GM21390 (cell line): ENCODE measurements around the gene CERK.
"Not testable (repeated sequence)": the region's sequence is repeated elsewhere in the genome, so short reads cannot be mapped to it uniquely, and the experiment has no call there.

ENCODE experiments used
- ATAC-seq: cut with Tn5 transposase; IDR thresholded peaks from one replicate; pipeline ENCODE4 v1.9.1; 2021; ENCODE audit not compliant: unreplicated experiment

CERK gene

DNA sequence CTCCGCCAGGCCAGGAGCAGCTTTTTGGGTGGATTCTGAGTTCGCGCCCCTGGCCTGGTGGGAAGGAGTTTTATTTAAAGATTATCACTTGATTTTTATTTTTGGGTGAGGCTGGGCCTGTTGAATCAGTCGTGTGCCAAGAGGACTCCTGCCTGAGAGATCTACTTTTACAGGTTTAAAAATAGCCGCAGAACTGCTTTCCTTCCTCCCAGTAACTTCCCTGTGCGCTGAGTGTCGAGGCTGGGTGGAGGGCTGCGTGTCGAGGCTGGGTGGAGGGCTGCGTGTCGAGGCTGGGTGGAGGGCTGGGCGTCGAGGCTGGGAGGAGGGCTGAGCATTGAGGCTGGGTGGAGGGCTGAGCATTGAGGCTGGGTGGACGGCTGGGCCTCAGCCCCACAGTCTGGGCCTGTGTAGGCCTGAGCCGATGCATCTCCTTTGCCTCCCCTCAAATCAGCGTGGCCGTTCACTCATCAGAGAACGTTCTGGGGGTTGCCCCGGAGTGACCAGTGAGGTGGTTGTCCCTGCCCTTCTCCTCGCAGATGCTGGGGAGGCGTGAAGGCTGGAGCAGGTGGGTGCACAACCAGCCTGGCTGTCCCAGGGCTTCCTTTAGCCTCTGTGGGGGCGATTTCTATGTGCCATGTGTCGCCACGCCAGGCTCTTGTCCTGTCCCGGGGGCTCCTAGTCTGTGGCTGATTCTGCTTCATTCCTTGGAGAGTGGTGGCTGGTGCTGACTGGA lies 87.8 kb downstream of the CERK start:
- no peak for ATAC-seq

DNA sequence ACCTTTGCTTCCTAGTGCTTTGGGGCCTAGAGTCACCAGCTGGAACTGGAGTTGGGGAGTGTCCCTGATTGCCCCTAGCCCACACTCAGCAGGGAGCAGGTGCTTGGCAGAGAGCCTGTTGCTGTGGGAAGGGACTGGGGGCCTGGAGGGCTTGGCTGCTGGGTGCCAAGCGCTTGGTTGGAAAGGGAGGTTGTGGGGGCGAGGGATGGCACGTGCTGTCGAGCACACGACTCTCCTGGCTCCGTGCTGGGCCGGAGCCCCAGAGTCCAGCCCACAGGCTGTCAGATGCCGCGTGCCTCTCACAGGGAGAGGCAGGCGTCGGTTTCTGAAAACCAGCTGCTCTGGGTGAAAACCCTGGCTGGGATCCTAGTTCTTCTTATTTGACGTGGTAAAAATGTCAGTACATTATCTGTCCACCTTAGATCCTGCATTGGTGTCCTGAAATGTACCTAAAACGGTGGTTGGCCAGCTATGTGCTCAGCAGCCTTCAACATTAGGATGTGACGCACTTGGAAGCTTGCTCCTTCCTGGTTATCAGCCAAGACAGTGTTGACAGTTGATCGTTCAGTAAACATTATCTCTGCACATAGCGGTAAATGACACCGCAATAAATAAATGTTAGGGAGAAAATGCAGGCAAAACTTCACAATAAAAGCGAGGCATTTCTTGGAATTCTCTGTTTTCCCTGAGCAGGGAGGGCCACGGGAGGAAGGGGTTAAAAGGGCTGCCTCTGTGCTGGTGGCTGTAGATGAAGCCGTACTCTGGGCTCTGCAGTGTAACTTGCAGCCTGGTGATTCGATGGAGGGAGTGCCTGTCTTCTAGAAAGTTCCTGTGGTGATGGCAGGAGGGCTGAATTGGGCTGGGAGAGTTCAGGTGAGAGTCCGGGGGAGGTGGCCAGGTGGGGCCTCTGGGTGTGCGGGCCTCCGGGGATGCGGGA lies 88.6 kb downstream of the CERK start:
- ATAC-seq, result no peak

DNA sequence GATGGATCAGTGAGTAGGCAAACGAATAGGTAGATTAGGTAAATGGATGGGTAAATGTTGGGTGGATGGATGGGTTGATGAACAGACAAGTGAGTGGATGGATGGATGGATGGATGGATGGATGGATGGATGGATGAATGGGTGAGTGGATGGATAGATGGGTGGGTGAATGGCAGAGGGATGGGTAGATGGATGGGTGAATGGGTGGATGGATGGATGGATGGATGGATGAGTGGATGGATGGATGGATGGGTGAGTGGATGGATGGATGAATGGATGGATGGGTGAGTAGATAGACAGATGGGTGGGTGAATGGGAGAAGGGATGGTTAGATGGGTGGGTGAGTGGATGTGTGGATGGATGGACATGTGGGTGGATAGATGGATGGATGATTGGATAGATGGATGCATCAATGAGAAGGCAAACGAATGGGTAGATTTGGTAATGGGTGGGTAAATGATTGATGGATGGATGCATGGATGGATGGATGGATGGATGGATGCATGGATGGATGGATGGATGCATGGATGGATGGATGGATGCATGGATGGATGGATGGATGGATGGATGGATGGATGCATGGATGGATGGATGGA lies 89.7 kb downstream of the CERK start:
- not testable (repeated sequence) for ATAC-seq

DNA sequence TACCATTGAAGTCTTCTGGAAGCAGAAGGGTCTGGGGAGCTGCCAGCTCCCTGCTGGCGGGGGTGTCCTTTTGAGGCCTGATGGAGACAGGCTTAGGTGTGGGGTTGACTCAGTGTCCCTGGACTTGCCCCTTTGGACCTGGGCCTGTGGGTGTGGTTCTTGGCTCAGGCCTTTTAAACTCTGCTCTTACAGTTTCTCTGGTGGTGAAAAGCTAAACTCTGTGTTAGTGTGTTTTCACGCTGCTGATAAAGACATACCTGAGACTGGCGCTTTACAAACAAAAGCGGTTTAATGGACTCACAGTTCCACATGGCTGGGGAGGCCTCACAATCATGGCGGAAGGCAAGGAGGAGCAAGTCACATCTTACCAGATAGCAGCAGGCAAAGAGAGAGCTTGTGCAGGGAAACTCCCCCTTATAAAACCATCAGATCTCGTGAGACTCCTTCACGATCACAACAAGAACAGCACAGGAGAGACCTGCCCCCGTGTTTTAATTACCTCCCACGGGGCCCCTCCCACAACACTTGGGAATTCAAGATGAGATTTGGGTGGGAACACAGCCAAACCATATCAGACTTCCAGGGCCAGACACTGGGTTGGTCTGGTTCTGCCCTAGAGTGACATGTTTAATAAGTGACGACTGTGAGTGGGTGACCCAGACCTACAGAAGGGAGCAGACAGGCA lies 91.4 kb downstream of the CERK start:
- no peak for ATAC-seq

DNA sequence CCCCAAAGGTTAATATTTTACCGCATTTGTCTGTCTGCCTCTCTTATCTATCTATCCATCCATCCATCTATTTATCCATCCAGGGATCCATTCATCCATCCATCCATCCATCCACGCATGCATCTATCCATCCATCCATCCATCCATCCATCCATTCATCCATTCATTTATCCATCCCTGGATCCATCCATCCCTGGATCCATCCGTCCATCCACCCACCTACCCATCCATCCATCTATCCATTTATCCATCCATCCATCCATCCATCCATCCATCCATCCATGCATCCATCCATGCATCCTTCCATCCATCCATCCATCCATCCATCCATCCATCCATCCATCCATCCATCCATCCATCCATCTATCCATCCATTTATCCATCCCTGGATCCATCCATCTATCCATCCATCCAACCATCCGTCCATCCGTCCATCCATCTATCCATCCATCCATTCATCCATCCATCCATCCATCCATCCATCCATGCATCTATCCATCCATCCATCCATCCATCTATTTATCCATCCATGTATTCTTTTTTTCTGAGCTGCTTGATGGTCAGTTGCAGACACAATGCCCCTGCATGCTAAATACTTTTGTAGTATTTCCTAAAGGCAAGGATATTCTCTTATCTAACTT lies 95.1 kb downstream of the CERK start:
- not testable (repeated sequence) for ATAC-seq

DNA sequence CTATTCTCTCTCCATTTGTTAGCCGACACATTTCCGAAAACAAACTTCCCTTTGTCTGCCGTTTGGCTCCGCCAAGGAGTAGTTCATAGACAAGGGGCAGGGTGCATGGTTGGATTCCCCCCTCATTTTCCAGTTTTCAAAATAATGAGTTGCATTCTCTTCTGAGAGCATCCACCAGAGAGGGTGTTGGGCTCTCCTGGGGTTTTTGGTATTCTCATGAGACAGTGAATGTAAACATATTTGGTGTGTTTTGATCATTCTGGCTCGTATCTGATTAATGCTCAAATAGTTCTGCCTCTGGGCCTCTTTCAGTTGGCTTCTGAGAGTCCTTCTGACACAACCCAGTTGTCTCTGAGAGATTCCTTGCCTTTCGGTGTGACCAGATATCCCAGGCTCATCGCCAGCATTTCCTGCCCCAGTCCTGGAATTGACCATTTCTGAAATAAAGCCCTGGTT lies 96.2 kb downstream of the CERK start:
- ATAC-seq, result no peak

DNA sequence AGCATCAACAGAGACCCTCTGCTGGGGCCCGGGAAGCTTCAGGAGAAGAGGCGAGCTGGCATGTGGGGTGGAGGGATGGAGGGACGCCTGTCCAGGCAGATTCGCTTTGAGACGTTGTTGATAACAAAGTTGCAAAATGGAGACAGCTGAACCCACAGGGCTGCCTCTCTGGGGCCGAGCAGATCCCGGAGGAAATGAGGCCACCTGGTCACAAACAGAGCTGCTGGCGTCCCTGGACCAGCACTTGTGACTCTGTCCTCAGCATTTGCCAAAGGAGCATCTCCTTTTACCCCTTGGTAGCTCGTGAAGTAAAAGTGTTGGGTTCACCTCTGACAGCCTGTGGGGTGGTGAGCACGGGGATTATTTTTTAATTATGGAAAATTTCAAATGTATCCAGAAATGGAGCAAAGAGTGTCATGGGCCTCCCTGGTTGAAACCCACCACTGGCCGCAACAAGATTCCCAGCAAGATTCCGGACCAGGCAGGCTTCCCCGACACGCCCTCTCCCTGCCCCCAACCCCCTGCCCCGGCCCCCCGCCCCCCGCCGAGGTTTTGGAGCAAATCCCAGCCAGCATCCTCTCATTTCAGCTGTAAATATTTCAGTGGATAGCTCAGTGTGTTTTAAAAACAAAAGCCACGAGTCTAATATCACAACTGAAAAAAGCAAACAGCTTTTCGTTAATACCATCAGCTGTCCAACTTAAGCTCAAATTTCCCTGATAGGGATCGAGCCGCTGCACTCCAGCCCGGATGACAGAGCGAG lies 97.6 kb downstream of the CERK start:
- no peak for ATAC-seq

DNA sequence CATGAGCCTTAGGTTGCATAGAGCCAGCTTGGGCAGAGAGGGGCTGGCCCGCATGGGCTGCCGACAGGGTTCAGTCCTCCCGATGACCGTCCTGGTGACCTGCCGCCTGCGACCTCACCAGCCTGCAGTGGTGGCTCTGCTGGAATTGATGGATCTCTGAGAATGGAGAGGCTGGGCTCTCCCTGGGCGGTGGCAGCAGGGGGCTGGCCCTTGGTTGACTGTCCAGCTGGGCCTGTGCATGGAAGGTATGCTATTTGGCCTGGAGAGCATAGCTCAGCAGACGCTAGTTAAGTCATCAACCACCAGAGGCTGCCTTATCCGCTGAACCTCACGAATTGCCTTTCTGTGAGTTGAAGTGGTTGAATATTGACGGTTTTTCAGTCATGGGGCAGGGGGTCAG lies 98.2 kb downstream of the CERK start:
- ATAC-seq, result no peak

DNA sequence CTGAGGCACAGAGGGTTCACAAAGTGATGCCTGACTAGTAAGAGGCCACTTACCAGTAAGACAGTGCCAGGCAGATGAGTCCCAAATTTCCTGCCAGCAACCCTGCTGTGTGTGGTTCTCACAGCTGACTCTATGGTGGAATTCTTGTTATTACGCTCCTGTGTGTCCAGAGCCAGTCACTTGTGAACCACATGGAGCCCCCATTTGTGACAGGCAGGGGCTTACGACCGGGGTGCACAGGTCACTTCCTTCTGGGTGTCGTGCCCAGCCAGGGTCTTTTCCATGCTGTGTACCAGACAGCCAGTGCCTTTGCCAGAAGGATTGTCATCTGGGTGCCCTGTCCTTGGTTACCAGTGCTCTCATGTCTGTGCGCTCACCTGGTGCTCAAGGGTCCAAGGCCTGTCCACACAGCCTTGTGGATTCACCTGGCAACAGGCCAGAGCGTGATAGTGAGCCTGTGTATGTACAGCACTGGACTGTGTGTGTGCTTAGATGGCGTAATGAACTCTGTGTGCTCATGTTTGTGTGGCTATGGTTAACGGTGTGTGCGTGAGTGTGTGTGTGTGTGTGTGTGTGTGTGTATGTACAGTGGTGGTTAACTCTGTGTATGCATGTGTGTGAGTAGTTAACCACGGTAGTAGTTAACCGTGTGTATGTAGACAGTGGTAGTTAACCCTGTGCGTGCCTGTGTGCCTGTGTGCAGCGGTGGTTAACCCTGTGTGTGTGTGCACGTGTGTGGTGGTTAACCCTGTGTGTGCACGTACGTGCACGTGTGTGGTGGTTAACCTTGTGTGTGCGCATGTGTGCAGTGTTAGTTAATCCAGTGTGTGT lies 99.2 kb downstream of the CERK start:
- no peak for ATAC-seq

DNA sequence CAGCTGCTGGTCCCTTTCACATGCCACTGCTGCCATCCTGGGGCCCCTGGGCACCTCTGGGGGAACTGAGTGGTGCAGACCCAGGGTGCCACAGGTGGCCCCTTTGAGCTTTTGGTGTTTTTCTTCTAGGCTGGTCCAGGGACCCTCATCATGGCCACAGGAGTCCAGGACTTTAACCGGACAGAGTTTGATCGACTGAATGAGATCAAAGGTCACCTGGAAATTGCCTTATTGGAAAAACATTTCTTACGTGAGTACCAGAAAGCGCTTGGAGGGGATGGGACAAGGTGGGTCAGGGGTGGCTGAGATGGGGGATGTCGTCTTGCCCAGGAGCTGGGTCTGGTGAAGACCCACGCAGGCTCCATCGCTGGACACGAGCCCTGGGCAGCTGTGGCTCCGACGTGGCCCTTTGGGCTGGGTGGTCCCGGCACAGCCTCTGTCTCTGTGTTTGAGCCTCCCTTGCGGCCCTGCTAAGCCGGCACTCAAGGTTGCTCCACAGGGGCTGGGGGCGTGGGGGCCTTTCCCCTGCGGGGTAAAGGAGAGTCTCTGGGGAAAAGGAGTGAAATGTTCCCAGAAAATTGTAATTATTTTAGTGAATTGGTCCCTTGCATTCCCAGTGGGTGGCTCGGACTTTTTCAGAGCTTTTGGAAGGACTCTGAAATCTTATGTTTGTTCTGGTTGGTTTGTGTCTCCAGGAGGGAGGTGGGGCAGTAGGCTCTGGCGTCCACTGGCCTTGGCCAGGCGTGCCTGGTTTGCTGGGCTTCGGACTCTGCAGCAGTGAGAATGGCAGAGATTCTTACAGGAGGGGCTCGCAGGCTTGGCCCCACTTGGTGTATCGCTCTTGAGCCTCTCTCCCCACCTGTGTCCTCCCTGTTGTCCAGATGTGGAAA lies 100.1 kb downstream of the CERK start:
- no peak for ATAC-seq

DNA sequence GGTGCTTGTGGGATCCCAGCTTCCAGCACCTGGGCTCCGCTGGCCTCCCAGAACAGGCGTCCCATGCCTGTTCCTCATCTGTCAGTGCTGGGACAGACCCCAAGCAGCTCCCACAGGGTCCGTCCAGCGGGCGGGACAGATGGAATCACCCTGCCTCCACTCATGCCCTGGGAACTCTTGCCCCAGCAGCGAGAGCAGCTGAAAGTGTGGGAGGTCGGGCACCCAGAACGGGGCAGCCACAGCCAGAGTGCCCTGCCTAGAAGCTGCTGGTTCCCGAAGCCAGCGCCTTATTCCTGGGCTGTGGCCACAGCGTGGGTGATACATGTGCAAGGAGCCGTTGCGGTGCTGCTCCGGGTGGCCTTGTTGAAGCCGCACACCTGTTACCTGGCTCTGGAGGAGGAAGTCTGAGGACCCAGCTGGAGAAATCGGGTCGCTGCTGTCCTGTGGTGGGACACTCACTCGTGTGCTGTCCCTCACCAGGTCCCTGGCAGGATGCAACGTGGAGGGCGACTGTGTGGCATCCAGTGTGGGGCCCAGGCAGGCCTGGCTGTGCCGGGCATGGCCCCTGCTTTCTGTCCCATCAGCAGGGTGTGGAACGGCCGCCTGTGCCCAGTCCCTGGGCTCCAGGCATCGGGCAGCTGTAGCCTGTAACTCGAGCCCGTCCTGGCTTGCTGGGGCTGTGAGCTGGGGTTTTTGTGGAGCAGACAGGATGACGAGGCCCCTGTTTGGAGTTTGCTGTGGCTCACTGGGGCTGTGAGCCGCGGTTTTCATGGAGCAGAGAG lies 101.6 kb downstream of the CERK start:
- no peak for ATAC-seq

DNA sequence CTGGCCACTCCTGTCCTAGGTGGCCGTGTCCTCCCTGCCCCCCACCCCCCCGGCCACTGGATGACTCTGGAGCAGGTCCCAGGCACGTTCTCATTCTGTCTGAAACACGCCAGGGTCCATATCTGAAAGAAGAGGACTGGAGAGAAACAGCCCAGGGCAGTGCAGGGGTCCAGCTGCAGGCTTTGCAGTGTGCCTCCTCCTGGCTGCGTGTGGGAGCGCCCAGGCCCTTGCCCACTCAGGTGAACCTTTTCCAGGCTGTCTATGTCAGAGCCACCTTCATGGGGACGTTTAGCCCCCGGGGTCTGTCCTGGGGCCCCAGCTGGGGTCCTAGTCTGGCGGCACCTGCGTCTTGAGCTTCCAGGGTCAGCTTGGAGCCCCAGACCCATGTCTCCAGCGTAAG lies 102.3 kb downstream of the CERK start:
- ATAC-seq, result no peak

DNA sequence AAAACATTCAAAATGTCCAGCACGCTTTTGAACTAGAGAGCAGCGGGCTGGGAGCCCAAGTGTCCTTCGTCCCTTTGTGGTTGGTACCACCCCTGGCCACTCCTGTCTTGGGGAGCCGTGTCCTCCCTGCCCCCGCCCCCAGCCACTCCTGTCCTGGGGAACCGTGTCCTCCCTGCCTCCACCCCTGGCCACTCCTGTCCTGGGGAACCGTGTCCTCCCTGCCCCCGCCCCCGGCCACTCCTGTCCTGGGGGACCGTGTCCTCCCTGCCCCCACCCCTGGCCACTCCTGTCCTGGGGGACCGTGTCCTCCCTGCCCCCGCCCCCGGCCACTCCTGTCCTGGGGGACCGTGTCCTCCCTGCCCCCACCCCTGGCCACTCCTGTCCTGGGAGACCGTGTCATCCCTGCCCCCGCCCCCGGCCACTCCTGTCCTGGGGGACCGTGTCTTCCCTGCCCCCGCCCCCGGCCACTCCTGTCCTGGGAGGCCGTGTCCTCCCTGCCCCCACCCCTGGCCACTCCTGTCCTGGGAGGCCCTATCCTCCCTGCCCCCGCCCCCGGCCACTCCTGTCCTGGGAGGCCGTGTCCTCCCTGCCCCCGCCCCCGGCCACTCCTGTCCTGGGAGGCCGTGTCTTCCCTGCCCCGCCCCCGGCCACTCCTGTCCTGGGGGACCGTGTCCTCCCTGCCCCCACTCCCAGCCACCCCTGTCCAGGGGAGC lies 102.9 kb downstream of the CERK start:
- ATAC-seq, result not testable (repeated sequence)
